IMR-90 (cell line): ENCODE results near the gene PAFAH2. TPM values are rescaled to one million over a fixed set of nuclear protein-coding genes. Genes with fewer than 3 reads are reported as not detected.

Experiments used
- ATAC-seq: fragments of 200-7000 bp; cut with Tn5 transposase; 2 replicates; pipeline ENCODE4 v1.9.1; 2020; ENCODE audit warnings: low read depth, mild to moderate bottlenecking, moderate library complexity
- BruUV-seq: library from RNA; stranded (reverse); fragments of 400-500 nt; replicated peaks from 2 replicates; lab custom pipeline; 2021; lab: Mats Ljungman, UMichigan
- CTCF ChIA-PET: fragments of 300-600 bp; formaldehyde crosslinking; extraction: SDS; loops from one replicate; lab custom pipeline; 2021; ENCODE audit warnings: antibody characterized with exemption; lab: Yijun Ruan, JAX
- POLR2A ChIA-PET: fragments of 300-600 bp; sonication (Branson Sonifier 250); formaldehyde crosslinking; loops from one replicate; lab custom pipeline; 2022; ENCODE audit warnings: antibody characterized with exemption; ENCODE audit not compliant: unreplicated experiment; lab: Charles Lee
- DNase-seq: peaks from one replicate; pipeline ENCODE4 v3.0.0; 2013
- H2AFZ ChIP-seq: replicated peaks from 2 replicates; pipeline ENCODE3; 2013; ENCODE audit warnings: low read length, mild to moderate bottlenecking; ENCODE audit not compliant: poor library complexity
- H2AK5ac ChIP-seq: 2 replicates; pipeline ENCODE4 v1.6.1; 2013; ENCODE audit warnings: low read depth, low read length, inconsistent platforms
- H2AK9ac ChIP-seq: replicated peaks from 2 replicates; pipeline ENCODE3; 2013; ENCODE audit warnings: mild to moderate bottlenecking, low read depth, low read length, moderate library complexity; ENCODE audit not compliant: poor library complexity
- H2BK120ac ChIP-seq: 2 replicates; pipeline ENCODE4 v1.6.1; 2013; ENCODE audit warnings: low read depth, low read length, inconsistent platforms
- H2BK15ac ChIP-seq: 3 replicates; pipeline ENCODE4 v1.6.1; 2013; ENCODE audit warnings: low read depth, low read length, inconsistent platforms
- H2BK20ac ChIP-seq: 2 replicates; pipeline ENCODE4 v1.6.1; 2013; ENCODE audit warnings: low read depth, mild to moderate bottlenecking, inconsistent platforms, low read length, moderate library complexity
- H2BK5ac ChIP-seq: 2 replicates; pipeline ENCODE4 v1.6.1; 2013; ENCODE audit warnings: mild to moderate bottlenecking, low read depth, low read length, inconsistent platforms; ENCODE audit not compliant: poor library complexity, severe bottlenecking
- H3K14ac ChIP-seq: replicated peaks from 2 replicates; pipeline ENCODE4 v1.6.1; 2013; ENCODE audit warnings: low read depth, low read length, inconsistent platforms
- H3K18ac ChIP-seq: 2 replicates; pipeline ENCODE4 v1.6.1; 2013; ENCODE audit warnings: low read depth, low read length, control low read depth
- H3K23ac ChIP-seq: 2 replicates; pipeline ENCODE4 v1.6.1; 2013; ENCODE audit warnings: low read depth, low read length, inconsistent platforms
- H3K27ac ChIP-seq: 2 replicates; pipeline ENCODE4 v1.5.1; 2013; ENCODE audit warnings: mild to moderate bottlenecking, control low read depth, low read length; ENCODE audit not compliant: insufficient read depth
- H3K27me3 ChIP-seq: 2 replicates; pipeline ENCODE4 v1.6.1; 2013; ENCODE audit warnings: low read length; ENCODE audit not compliant: control insufficient read depth, insufficient read depth
- H3K36me3 ChIP-seq: 2 replicates; pipeline ENCODE4 v1.6.1; 2013; ENCODE audit warnings: low read length, mixed read lengths; ENCODE audit not compliant: control insufficient read depth, insufficient read depth
- H3K4ac ChIP-seq: 2 replicates; pipeline ENCODE4 v1.6.1; 2013; ENCODE audit warnings: low read depth, low read length, inconsistent platforms
- H3K4me1 ChIP-seq: 2 replicates; pipeline ENCODE4 v1.6.1; 2013; ENCODE audit warnings: low read length, mixed read lengths; ENCODE audit not compliant: control insufficient read depth, insufficient read depth
- H3K4me2 ChIP-seq: 2 replicates; pipeline ENCODE4 v1.6.1; 2013; ENCODE audit warnings: low read depth, mild to moderate bottlenecking, control low read depth, low read length, moderate library complexity
- H3K4me3 ChIP-seq: 2 replicates; pipeline ENCODE4 v1.5.1; 2013; ENCODE audit warnings: low read depth, mild to moderate bottlenecking, control low read depth, low read length, moderate library complexity; ENCODE audit not compliant: insufficient read depth
- H3K56ac ChIP-seq: 2 replicates; pipeline ENCODE4 v1.6.1; 2013; ENCODE audit warnings: low read length, inconsistent platforms; ENCODE audit not compliant: insufficient read depth; ENCODE audit errors: extremely low read depth
- H3K79me1 ChIP-seq, 2 experiments: 2 replicates each; pipeline ENCODE4 v1.6.1; 2013; ENCODE audit warnings: low read length in 2 of 2, inconsistent platforms in 1 of 2, low read depth in 1 of 2
- H3K9ac ChIP-seq: 2 replicates; pipeline ENCODE4 v1.6.1; 2013; ENCODE audit warnings: low read depth, low read length, control low read depth
- H3K9me1 ChIP-seq: 2 replicates; pipeline ENCODE4 v1.6.1; 2013; ENCODE audit warnings: low read length, inconsistent platforms; ENCODE audit not compliant: insufficient read depth
- H3K9me3 ChIP-seq: 2 replicates; pipeline ENCODE4 v1.6.1; 2013; ENCODE audit warnings: low read length; ENCODE audit not compliant: control insufficient read depth, insufficient read depth
- H4K20me1 ChIP-seq: 2 replicates; pipeline ENCODE4 v1.6.1; 2013; ENCODE audit warnings: low read length, inconsistent platforms; ENCODE audit not compliant: insufficient read depth
- H4K5ac ChIP-seq: 2 replicates; pipeline ENCODE4 v1.6.1; 2013; ENCODE audit warnings: mild to moderate bottlenecking, low read depth, low read length, control low read depth
- H4K8ac ChIP-seq, 2 experiments: 2 replicates each; pipeline ENCODE4 v1.6.1; 2013; ENCODE audit warnings: low read depth in 2 of 2, low read length in 2 of 2, control low read depth in 1 of 2, inconsistent platforms in 1 of 2
- H4K91ac ChIP-seq: 2 replicates; pipeline ENCODE4 v1.6.1; 2013; ENCODE audit warnings: low read depth, low read length, inconsistent platforms; ENCODE audit not compliant: insufficient read depth
- BHLHE40 ChIP-seq: fragments of 150-350 bp; IDR thresholded peaks from 2 replicates; pipeline ENCODE4 v1.6.1; 2016; ENCODE audit warnings: mild to moderate bottlenecking, low read depth, low read length
- FOS ChIP-seq: fragments of 150-350 bp; IDR thresholded peaks from 2 replicates; pipeline ENCODE4 v1.6.1; 2016; ENCODE audit warnings: low read depth, low read length
- MAZ ChIP-seq: IDR thresholded peaks from 2 replicates; pipeline ENCODE4 v1.6.1; 2012; ENCODE audit warnings: low read depth, mild to moderate bottlenecking, low read length, improper control_type of control experiment, moderate library complexity, borderline replicate concordance
- NFE2L2 ChIP-seq: fragments of 150-350 bp; IDR thresholded peaks from 2 replicates; pipeline ENCODE4 v1.6.1; 2016; ENCODE audit warnings: low read depth, mild to moderate bottlenecking, low read length
- POLR2A ChIP-seq: IDR thresholded peaks from 2 replicates; pipeline ENCODE4 v1.6.1; 2012; ENCODE audit warnings: mild to moderate bottlenecking, low read depth, low read length
- RAD21 ChIP-seq: IDR thresholded peaks from 2 replicates; pipeline ENCODE4 v1.6.1; 2012; ENCODE audit warnings: low read length, improper control_type of control experiment
- RCOR1 ChIP-seq: IDR thresholded peaks from 2 replicates; pipeline ENCODE4 v1.6.1; 2012; ENCODE audit warnings: mild to moderate bottlenecking, low read length, improper control_type of control experiment; ENCODE audit not compliant: insufficient replicate concordance
- RFX5 ChIP-seq: IDR thresholded peaks from 2 replicates; pipeline ENCODE4 v1.8.0; 2012; ENCODE audit warnings: low read depth, mild to moderate bottlenecking, low read length, moderate library complexity
- SMC3 ChIP-seq: fragments of 150-350 bp; IDR thresholded peaks from 2 replicates; pipeline ENCODE4 v1.6.1; 2016; ENCODE audit warnings: low read depth, mild to moderate bottlenecking, antibody characterized with exemption, low read length, moderate library complexity
- USF2 ChIP-seq: fragments of 150-350 bp; IDR thresholded peaks from 2 replicates; pipeline ENCODE4 v1.6.1; 2017; ENCODE audit warnings: mild to moderate bottlenecking, antibody characterized with exemption, low read length, low read depth
- WGBS, 2 experiments: methylation state at CpG; one replicate each; pipeline versions ENCODE4 v1.1.5 to v1.1.7; 2013; ENCODE audit warnings: missing lambda C conversion rate in 2 of 2; ENCODE audit not compliant: insufficient read length in 1 of 2; ENCODE audit errors: extremely low coverage in 2 of 2; 5-methylcytosine and 5-hydroxymethylcytosine counted together
- dilution Hi-C: fragments of 300-500 bp; cut with HindIII; formaldehyde crosslinking; loops from one replicate; pipeline ENCODE4 v1.14.3; 2018; ENCODE audit warnings: low sequenced_read_pairs; ENCODE audit not compliant: unreplicated experiment
- in situ Hi-C: fragments of 300-500 bp; cut with MboI; formaldehyde crosslinking; loops from 3 replicates; pipeline ENCODE4 v1.14.3; 2019; ENCODE audit warnings: low sequenced_read_pairs, inconsistent platforms, mixed read lengths
- intact Hi-C: fragments of 100-400 bp; cut with micrococcal nuclease; formaldehyde crosslinking; loops from 2 replicates; pipeline ENCODE4 v1.10.0; 2022
- polyA plus RNA-seq, 3 experiments: library from polyadenylated mRNA; depleted of rRNA; stranded (reverse); fragments of >200 nt; gene quantifications; 2 replicates each; pipeline ENCODE4 v1.2.3, GENCODE V29; 2012; ENCODE audit warnings: low replicate concordance in 1 of 3
- total RNA-seq: library from RNA; depleted of rRNA; stranded (reverse); fragments of >200 nt; gene quantifications from 2 replicates; pipeline ENCODE4 v1.2.3, GENCODE V29; 2012
- TF ChIP-seq, protein P1 (sequence below): conservative IDR thresholded peaks from 2 replicates; pipeline ENCODE4 v1.5.1; 2012; ENCODE audit warnings: mild to moderate bottlenecking, low read depth, low read length, improper control_type of control experiment
- TF ChIP-seq, protein P2 (sequence below): fragments of 150-350 bp; IDR thresholded peaks from 2 replicates; pipeline ENCODE4 v1.6.1; 2016; ENCODE audit warnings: low read depth, mild to moderate bottlenecking, low read length, moderate library complexity, borderline replicate concordance

Gene PAFAH2
- total and polyA plus RNA-seq, 2 of the 4 experiments (the other 2 are of a cell fraction): 8.3 to 12.2 TPM

- TF ChIP-seq BHLHE40: no peak
- no peak for TF ChIP-seq RFX5
Observed at GRCh38 chr1:25926731-25927496, 70.9 kb downstream of the PAFAH2 start (continued).

GRCh38 chr1:25924454-25924853 is 73.4 kb downstream of the PAFAH2 start:
- no peak overlapping the region for H2BK5ac ChIP-seq
- intact Hi-C loops: no loop called here
- no peak overlapping the region for H3K14ac ChIP-seq
- no peak overlapping the region for H3K27ac ChIP-seq
- H3K4me1 ChIP-seq: peaks cover 7% of the 10 kb centered on the region; the same call in 1 of the 2 replicates
- H2BK120ac ChIP-seq: no peak overlapping the region
- no peak overlapping the region for H3K18ac ChIP-seq
- no peak overlapping the region for H3K9ac ChIP-seq
- TF ChIP-seq POLR2A (no peak), RFX5 (no peak), BHLHE40 (no peak), MAZ (no peak), FOS (no peak), NFE2L2 (no peak), RAD21 (no peak), SMC3 (no peak), RCOR1 (no peak), USF2 (no peak)
- TF ChIP-seq, protein P1, sequence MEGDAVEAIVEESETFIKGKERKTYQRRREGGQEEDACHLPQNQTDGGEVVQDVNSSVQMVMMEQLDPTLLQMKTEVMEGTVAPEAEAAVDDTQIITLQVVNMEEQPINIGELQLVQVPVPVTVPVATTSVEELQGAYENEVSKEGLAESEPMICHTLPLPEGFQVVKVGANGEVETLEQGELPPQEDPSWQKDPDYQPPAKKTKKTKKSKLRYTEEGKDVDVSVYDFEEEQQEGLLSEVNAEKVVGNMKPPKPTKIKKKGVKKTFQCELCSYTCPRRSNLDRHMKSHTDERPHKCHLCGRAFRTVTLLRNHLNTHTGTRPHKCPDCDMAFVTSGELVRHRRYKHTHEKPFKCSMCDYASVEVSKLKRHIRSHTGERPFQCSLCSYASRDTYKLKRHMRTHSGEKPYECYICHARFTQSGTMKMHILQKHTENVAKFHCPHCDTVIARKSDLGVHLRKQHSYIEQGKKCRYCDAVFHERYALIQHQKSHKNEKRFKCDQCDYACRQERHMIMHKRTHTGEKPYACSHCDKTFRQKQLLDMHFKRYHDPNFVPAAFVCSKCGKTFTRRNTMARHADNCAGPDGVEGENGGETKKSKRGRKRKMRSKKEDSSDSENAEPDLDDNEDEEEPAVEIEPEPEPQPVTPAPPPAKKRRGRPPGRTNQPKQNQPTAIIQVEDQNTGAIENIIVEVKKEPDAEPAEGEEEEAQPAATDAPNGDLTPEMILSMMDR: no peak
- TF ChIP-seq, protein P2, sequence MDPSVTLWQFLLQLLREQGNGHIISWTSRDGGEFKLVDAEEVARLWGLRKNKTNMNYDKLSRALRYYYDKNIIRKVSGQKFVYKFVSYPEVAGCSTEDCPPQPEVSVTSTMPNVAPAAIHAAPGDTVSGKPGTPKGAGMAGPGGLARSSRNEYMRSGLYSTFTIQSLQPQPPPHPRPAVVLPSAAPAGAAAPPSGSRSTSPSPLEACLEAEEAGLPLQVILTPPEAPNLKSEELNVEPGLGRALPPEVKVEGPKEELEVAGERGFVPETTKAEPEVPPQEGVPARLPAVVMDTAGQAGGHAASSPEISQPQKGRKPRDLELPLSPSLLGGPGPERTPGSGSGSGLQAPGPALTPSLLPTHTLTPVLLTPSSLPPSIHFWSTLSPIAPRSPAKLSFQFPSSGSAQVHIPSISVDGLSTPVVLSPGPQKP: no peak
- H3K9me1 ChIP-seq: no peaks in the 10 kb centered on the region; the same call in 1 of the 2 replicates
- no peak overlapping the region for H2BK20ac ChIP-seq
- no peak overlapping the region for H3K4me3 ChIP-seq
- no peaks in the 10 kb centered on the region for H4K20me1 ChIP-seq
- dilution Hi-C loops: no loop called here
- no peak overlapping the region for H3K4ac ChIP-seq
- ChIA-PET POLR2A (no interaction called here), CTCF (interaction anchor here (0.8 to 1.6 kb wide), 2 partner anchors 9 to 29 kb away, joined by 3 to 7 read pairs; no protein-coding TSS in a partner anchor)
- no peaks in the 10 kb centered on the region for H3K79me1 ChIP-seq
- no peak for ATAC-seq
- H4K91ac ChIP-seq: no peak overlapping the region
- WGBS, 2 experiments: no CpG with 5 or more reads among the region's 2 CpGs
- H3K23ac ChIP-seq: no peak overlapping the region
- H2AFZ ChIP-seq: no peak overlapping the region
- peaks cover 24% of the 10 kb centered on the region for H3K27me3 ChIP-seq
- H3K56ac ChIP-seq: no peak overlapping the region
- no peaks in the 10 kb centered on the region for H3K9me3 ChIP-seq
- H3K4me2 ChIP-seq: no peak overlapping the region
- H4K8ac ChIP-seq: no peak overlapping the region
- no peak overlapping the region for H2AK9ac ChIP-seq
- H2BK15ac ChIP-seq: no peak overlapping the region
- DNase-seq: no peak
- no peak overlapping the region for H2AK5ac ChIP-seq
- in situ Hi-C loops: no loop called here
- no TSS peak for BruUV-seq
- H4K5ac ChIP-seq: no peak overlapping the region
- H3K36me3 ChIP-seq: no peaks in the 10 kb centered on the region
